Frontal cortex (tissue), 4 donors: ENCODE data around the gene MYL2. TPM values are rescaled to one million over a fixed set of nuclear protein-coding genes. Genes with fewer than 3 reads are reported as not detected.

Experiments used
- DNase-seq, 2 donors: peaks; one replicate each; pipeline ENCODE4 v3.0.0; 2012; ENCODE audit warnings: low spot score in 2 of 2
- FAIRE-seq: peaks from 2 replicates; lab custom pipeline; 2012; peaks lifted over from hg19 to GRCh38; lab: Jason Lieb, UNC
- total RNA-seq: library from RNA; depleted of rRNA; stranded (reverse); fragments of >200 nt; gene quantifications from one replicate; pipeline ENCODE4 v1.2.3, GENCODE V29; 2014
- donor health status: control.
- donor health status: control.
- donor health status: control.

Gene MYL2
- total RNA-seq, 1 donor from 2014 or later = not detected

GRCh38 chr12:110930348-110931314 lies 10.3 kb upstream of the MYL2 start:
- DNase-seq (no peak), FAIRE-seq (no peak)

GRCh38 chr12:110929818-110930217 lies 9.4 kb upstream of the MYL2 start:
- DNase-seq = no peak
- FAIRE-seq = no peak

GRCh38 chr12:110928700-110929099 lies 8.3 kb upstream of the MYL2 start:
- DNase-seq = no peak
- FAIRE-seq = no peak

- no peak for DNase-seq
- FAIRE-seq = no peak
These were observed 7.2 kb upstream of the MYL2 start for GRCh38 chr12:110927546-110927945.

- FAIRE-seq (no peak), DNase-seq (no peak)
These were observed 3.4 kb upstream of the MYL2 start for GRCh38 chr12:110923692-110924334.

GRCh38 chr12:110923192-110923591 lies 2.8 kb upstream of the MYL2 start:
- DNase-seq (no peak), FAIRE-seq (no peak)

GRCh38 chr12:110922652-110923051 lies 2.3 kb upstream of the MYL2 start:
- no peak for FAIRE-seq
- DNase-seq = no peak

- no peak for DNase-seq
- FAIRE-seq = no peak
These were observed 883 bp upstream of the MYL2 start for GRCh38 chr12:110921262-110921661.

- no peak for FAIRE-seq
These were observed 659 bp downstream of the MYL2 start for GRCh38 chr12:110919720-110920119.

GRCh38 chr12:110917961-110918360 lies 2.4 kb downstream of the MYL2 start:
- no peak for FAIRE-seq
- DNase-seq = no peak

More at GRCh38 chr12:110919720-110920119, 659 bp downstream of the MYL2 start:
- DNase-seq = no peak

GRCh38 chr12:110917467-110917866 lies 2.9 kb downstream of the MYL2 start:
- FAIRE-seq = no peak
- no peak for DNase-seq

GRCh38 chr12:110916295-110916875 lies 4.0 kb downstream of the MYL2 start:
- no peak for FAIRE-seq
- no peak for DNase-seq

- FAIRE-seq (no peak), DNase-seq (no peak)
These were observed 7.0 kb downstream of the MYL2 start for GRCh38 chr12:110913119-110914056.

- FAIRE-seq (no peak), DNase-seq (no peak)
These were observed 8.1 kb downstream of the MYL2 start for GRCh38 chr12:110912263-110912662.

GRCh38 chr12:110908377-110909152 lies 11.8 kb downstream of the MYL2 start:
- DNase-seq (no peak), FAIRE-seq (no peak)

- DNase-seq = no peak
- no peak for FAIRE-seq
These were observed 12.8 kb downstream of the MYL2 start for GRCh38 chr12:110907583-110907982.

GRCh38 chr12:110906985-110907384 lies 13.4 kb downstream of the MYL2 start:
- DNase-seq (no peak), FAIRE-seq (no peak)

- DNase-seq (no peak), FAIRE-seq (no peak)
These were observed 13.9 kb downstream of the MYL2 start for GRCh38 chr12:110906516-110906915.

GRCh38 chr12:110906083-110906482 lies 14.3 kb downstream of the MYL2 start:
- FAIRE-seq = no peak
- no peak for DNase-seq
